GM10847 (cell line): ENCODE measurements around the gene AFAP1.

ENCODE experiments used
- POLR2A ChIP-seq: IDR thresholded peaks from 2 replicates; pipeline ENCODE4 v1.6.1; 2011; ENCODE audit not compliant: insufficient read length; ENCODE audit errors: extremely low read depth

AFAP1 gene

GRCh38 chr4:7823416-7823824, 116.2 kb downstream of the AFAP1 start:
- no peak for TF ChIP-seq POLR2A

GRCh38 chr4:7822877-7823276, 116.8 kb downstream of the AFAP1 start:
- TF ChIP-seq POLR2A = no peak

- no peak for TF ChIP-seq POLR2A
Observed at GRCh38 chr4:7822137-7822505, 117.5 kb downstream of the AFAP1 start.

DNA sequence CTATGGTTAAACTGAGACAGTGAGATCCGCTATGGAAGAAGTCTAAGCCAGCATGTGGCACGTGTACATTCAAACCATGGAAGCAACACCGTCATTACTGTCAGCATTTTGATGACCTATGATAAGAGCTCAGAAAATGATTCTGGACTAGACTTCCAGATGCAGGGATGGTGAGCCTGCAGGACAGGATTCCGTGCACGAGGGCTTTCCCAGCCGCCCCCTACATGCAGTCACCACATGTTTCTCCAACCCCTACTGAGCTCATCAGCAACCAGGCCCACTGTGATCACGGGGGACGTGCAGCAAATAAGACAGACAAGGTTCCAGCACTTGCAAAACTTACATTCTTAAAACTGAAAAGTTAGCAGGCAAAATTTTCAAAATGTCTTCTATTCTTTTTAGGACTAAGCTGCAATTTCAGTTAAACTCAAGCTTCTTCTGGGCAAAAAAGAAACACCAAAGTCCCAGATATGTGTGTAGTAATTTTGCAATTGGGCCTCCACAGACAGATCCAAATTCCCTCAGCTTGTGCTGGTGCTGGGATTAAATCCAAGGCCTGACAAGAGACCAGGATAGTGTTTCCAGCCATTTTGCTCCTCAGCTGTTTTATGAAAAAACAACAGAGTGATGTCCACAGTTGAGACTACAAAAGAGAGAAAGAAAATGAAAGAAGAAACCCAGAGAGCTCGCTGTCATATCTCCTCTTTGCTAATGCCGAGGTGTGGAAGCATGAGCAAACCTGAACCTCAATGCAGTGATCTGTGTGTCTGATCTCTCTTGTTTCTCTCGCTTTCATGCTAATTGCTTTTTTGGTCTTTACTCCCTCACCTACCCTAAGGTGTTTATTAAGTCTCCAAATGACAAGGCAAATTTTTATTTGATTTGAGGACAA, 118.2 kb downstream of the AFAP1 start:
- no peak for TF ChIP-seq POLR2A

- no peak for TF ChIP-seq POLR2A
Observed at GRCh38 chr4:7820031-7820818, 119.4 kb downstream of the AFAP1 start.

DNA sequence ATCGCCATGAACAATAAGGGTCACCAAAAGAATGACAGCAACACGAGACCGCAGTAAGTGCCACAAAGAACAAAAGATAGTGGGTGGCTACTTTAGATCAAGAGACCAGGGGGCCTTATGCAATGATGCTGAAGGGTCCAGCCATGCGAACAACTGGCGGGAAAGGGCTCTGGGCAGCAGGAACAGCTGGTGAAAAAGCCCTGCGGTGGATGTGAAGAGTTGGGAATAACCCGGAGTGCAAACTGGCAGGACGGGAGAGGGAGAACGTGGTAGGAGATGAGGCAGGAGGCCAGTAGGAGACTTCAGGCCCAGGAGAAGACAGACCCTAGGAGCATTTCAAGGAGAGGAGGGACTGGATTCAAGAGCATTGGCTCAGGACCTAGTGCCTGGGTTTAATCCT, 120.2 kb downstream of the AFAP1 start:
- TF ChIP-seq POLR2A = no peak

DNA sequence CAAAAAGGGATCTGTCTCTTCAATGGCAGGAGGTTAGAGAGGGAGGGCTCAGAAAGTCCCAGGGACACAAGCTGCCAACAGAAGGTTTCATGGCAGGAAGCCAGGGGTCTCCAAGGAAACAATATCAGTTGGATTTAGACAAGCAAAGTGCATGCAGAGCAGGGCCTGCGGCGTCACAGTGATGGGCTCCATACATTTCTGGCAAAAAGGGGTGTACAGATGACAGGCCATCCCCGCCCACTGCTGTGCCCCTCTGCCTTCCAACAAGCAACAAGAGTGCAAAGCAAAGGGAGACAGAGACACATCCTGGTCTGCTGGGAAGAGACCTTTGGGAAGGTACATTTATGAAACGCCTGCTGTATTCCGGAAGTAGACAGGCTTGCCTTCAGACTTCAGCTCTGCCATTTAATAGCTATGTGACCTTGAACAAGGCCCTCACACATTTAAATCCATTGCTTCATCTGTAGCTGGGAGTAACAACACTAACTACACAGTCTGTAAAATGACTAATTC, 121.2 kb downstream of the AFAP1 start:
- TF ChIP-seq POLR2A = no peak

DNA sequence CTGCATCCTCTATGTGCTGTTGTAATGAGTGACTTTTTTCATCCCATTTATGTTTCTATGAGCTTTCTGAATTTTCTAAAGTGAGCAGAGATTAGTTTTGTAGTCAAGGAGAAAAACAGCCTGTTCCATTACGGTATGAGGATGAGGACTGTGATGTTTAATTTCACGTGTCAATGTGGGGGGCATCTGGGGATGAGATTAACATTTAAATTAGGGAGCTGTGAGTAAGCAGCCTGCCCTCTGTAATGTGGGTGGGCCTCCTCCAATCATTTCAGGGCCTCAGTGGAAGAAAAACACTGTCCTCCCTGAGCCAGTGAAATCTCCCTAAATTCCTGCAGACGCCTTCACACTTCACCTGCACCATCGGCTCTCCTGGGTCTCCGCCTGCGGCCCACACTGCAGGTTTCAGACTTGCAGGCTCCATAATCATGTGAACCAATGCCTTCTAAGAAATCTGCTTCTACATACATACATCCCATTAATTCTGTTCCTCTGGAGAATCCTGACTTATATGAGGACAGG, 121.7 kb downstream of the AFAP1 start:
- TF ChIP-seq POLR2A = no peak

- TF ChIP-seq POLR2A = no peak
Observed at GRCh38 chr4:7816771-7817170, 122.9 kb downstream of the AFAP1 start.

DNA sequence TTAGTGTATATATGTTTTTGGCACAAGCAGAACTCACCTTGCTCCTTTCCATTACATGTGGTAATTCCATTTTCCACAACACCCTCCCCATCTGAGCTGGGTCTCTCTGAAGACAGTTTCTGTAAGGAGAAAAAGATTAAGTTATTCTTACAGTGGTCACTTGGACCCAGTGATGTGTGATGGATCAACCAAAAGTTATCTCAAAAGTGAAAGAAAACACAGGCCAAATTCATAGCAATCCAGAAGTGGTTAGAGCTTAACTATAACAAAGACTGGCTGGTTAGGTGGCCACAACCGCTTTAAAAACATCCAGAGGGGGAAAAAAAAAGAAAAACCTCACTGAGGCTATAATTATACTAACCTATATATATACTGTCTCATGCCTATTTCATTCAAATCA, 123.7 kb downstream of the AFAP1 start:
- TF ChIP-seq POLR2A = no peak

GRCh38 chr4:7815562-7815961, 124.1 kb downstream of the AFAP1 start:
- no peak for TF ChIP-seq POLR2A

DNA sequence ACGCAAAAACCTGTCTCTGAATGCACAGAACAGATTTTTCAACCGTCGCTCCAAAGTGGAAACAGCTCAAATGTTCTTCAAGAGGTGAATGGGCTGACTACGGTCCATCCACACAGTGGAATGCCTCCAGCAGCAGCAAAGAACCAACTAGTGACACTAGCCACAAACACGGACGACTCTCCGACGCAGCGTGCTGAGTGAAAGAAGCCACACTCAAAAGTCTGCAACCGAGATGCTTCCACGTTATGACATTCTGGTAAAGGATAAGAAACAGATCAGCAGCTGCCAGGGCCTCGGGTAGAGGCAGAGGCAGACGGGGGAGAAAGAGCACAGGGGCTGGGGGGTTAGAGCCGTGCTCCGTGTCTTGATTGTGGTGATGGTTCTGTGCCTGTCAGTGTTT, 125.2 kb downstream of the AFAP1 start:
- TF ChIP-seq POLR2A = no peak

DNA sequence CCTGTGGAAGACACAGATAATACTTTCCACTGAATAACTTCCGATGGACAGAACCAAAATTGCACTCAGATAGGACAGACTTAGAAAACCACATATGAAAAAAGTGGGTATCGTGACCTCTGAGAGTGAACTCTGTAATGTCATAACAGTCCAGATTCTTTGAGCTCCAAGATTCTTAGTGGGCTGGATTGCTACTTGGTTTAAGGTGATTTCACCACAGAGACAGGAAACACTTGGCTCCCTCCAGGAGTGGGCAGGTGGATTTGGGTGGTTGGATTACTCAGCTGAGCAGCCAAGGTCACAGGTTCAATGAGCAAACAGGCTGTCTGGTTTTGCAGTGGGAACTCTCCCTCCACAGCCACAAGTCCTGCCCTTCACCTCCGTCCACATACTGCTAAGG, 126.0 kb downstream of the AFAP1 start:
- no peak for TF ChIP-seq POLR2A

DNA sequence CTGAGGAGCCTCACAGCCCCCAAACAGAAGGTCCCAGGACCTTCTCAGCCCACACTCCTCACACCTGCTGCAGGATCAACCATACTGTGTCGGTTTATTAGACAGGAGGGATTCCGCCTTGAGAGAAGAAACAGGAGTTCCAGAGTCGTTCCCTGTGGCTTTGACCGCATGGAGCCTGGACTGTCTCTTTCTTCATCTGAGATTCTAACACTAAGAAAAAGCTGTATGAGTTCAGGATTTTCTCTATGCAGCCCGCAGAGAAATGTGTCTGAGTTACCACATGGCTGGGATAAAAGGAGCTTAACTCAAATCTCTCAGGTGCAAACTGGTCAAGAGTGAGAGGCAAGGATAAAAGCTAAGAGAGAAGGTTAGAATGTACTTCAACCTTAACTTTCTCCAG, 126.7 kb downstream of the AFAP1 start:
- no peak for TF ChIP-seq POLR2A

- no peak for TF ChIP-seq POLR2A
Observed at GRCh38 chr4:7812231-7812857, 127.3 kb downstream of the AFAP1 start.
